Myocyte (in vitro differentiated cells): Measurements from ENCODE around the gene SLC16A13. TPM values are rescaled to one million over a fixed set of nuclear protein-coding genes. Genes with fewer than 3 reads are reported as not detected.
A peak's percentile ranks its signal among the peaks of the same experiment; 100 is the strongest.
"Not testable (repeated sequence)": the region's sequence is repeated elsewhere in the genome, so short reads cannot be mapped to it uniquely, and the experiment has no call there.

Experiments used
- DNase-seq: peaks from one replicate; pipeline ENCODE4 v3.0.0-alpha.2; 2012; ENCODE audit warnings: low read depth
- total RNA-seq: library from RNA; depleted of rRNA; stranded (reverse); fragments of >200 nt; gene quantifications from 2 replicates; pipeline ENCODE4 v1.2.3, GENCODE V29; 2014

SLC16A13 gene
- total RNA-seq, 1 donor from 2014 or later: 0.75 TPM

- DNase-seq: peak; percentile 65
Observed at GRCh38 chr17:7060165-7060891, 24.5 kb downstream of the SLC16A13 start.

- DNase-seq: peak; percentile 26
Observed at GRCh38 chr17:7063518-7064094, 27.8 kb downstream of the SLC16A13 start.

GRCh38 chr17:7064261-7064660, 28.4 kb downstream of the SLC16A13 start:
- peak; percentile 49 for DNase-seq

- DNase-seq: no peak
Observed at GRCh38 chr17:7067198-7067597, 31.4 kb downstream of the SLC16A13 start.

- DNase-seq: no peak
Observed at GRCh38 chr17:7068268-7068667, 32.5 kb downstream of the SLC16A13 start.

- DNase-seq: no peak
Observed at GRCh38 chr17:7070712-7071111, 34.9 kb downstream of the SLC16A13 start.

GRCh38 chr17:7072406-7072805, 36.6 kb downstream of the SLC16A13 start:
- no peak for DNase-seq

- DNase-seq: no peak
Observed at GRCh38 chr17:7074931-7075330, 39.1 kb downstream of the SLC16A13 start.

GRCh38 chr17:7077911-7078546, 42.2 kb downstream of the SLC16A13 start:
- DNase-seq: no peak

- no peak for DNase-seq
Observed at GRCh38 chr17:7078711-7079110, 42.9 kb downstream of the SLC16A13 start.

GRCh38 chr17:7079581-7080455, 44.0 kb downstream of the SLC16A13 start, which contains the start of gene CLEC10A:
Gene CLEC10A, minus strand, starts transcription at chr17:7080251. Its CDS starts 1,439 bp downstream, at chr17:7078812.
- DNase-seq: no peak

GRCh38 chr17:7080456-7081041, 44.7 kb downstream of the SLC16A13 start:
- DNase-seq: no peak

GRCh38 chr17:7081341-7082062, 45.7 kb downstream of the SLC16A13 start:
- peak; percentile 58 for DNase-seq

GRCh38 chr17:7083592-7083991, 47.8 kb downstream of the SLC16A13 start:
- no peak for DNase-seq

GRCh38 chr17:7084088-7084487, 48.3 kb downstream of the SLC16A13 start:
- no peak for DNase-seq

GRCh38 chr17:7088442-7088841, 52.6 kb downstream of the SLC16A13 start:
- not testable (repeated sequence) for DNase-seq

GRCh38 chr17:7089570-7089969, 53.8 kb downstream of the SLC16A13 start:
- not testable (repeated sequence) for DNase-seq
